ENCODE measurements around the gene RBM47. TPM values are rescaled to one million over a fixed set of nuclear protein-coding genes. Genes with fewer than 3 reads are reported as not detected.
"Not testable (repeated sequence)": the region's sequence is repeated elsewhere in the genome, so short reads cannot be mapped to it uniquely, and the experiment has no call there.

The RBM47 gene
- total and polyA plus RNA-seq, 4 experiments from 2014 or later, result 0.10 to 1.5 (median 0.87) TPM

DNA sequence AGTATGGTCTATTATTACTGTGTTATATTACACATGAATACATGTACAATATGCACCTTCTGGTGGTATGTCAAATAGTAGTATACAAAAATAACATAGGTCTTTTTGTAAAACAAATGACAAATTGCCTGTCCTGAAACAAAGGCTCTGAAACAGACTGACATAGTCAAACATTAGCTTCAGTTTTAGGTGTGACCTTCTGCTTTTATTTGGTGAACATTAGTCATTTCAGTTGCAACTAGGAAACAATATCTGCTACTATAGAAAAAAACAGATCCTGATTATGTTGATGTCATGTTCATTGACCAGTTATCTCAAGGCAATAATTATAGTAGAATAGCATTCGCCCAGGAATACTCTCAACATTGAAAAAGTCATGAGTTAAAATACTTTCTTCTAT, 171.6 kb downstream of the RBM47 start:
- intact Hi-C loops (cut with micrococcal nuclease), result no loop called here
- CTCF ChIA-PET (ENCODE audit: partially characterized antibody), result no interaction called here
- DNase-seq, result no peak
- no peaks in the 10 kb centered on the region for H3K9me3 ChIP-seq (ENCODE audit: control insufficient read depth in 1 of 2, low read length in 2 of 2)
- H3K36me3 Mint-ChIP-seq, result no peaks in the 10 kb centered on the region
- no peak overlapping the region for H3K27ac Mint-ChIP-seq
- no peaks in the 10 kb centered on the region for H3K27me3 ChIP-seq (ENCODE audit: insufficient read depth, low read length)
- no peak overlapping the region for H3K4me3 Mint-ChIP-seq
- no peaks in the 10 kb centered on the region for H3K36me3 ChIP-seq (ENCODE audit: insufficient read depth, low read length)
- H3K4me1 Mint-ChIP-seq, result no peaks in the 10 kb centered on the region
- no peaks in the 10 kb centered on the region for H3K27me3 Mint-ChIP-seq
- no peak overlapping the region for H3K27ac ChIP-seq (ENCODE audit: low read depth, low read length)
- no peaks in the 10 kb centered on the region for H3K9me3 Mint-ChIP-seq
- no peaks in the 10 kb centered on the region for H3K4me1 ChIP-seq (ENCODE audit: insufficient read depth, low read length)
- POLR2A ChIA-PET (ENCODE audit: partially characterized antibody), result no interaction called here
- no peak overlapping the region for H3K4me3 ChIP-seq (ENCODE audit: low read length in 2 of 2)

DNA sequence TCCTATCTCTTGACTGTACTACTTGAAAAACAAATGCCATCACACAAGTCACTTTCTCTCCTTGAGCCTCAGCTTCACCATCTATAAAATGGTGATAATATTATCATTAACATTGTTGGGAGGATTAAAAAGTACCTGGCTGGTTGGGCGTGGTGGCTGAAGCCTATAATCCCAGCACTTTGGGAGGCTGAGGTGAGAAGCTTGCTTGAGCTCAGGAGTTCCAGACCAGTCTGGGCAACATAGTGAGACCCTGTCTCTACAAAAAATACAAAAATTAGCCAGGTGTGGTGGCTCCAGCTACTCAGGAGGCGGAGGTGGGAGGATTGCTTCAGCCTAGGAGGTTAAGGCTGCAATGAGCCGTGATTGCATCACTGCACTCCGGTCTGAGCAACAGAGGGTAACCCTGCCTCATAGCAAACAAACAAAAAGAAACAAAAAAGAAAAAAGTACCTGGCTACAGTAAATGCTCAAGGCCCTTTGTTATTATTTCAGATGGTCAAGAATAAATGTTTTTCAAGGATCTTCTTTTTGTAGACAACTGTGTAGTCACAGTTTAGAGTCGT, 174.2 kb downstream of the RBM47 start:
- CTCF ChIA-PET (ENCODE audit: partially characterized antibody), result no interaction called here
- no peak for DNase-seq
- Mint-ChIP-seq H3K9me3 (no peaks in the 10 kb centered on the region), H3K36me3 (no peaks in the 10 kb centered on the region), H3K27me3 (no peaks in the 10 kb centered on the region), H3K4me1 (peaks cover 7 to 14% (median 11%) of the 10 kb centered on the region in 4 donors), H3K4me3 (no peak overlapping the region), H3K27ac (no peak overlapping the region)
- POLR2A ChIA-PET (ENCODE audit: partially characterized antibody), result no interaction called here
- no peaks in the 10 kb centered on the region for H3K9me3 ChIP-seq (ENCODE audit: control insufficient read depth in 1 of 2, low read length in 2 of 2)
- intact Hi-C loops (cut with micrococcal nuclease), result no loop called here
- no peaks in the 10 kb centered on the region for H3K27me3 ChIP-seq (ENCODE audit: insufficient read depth, low read length)
- H3K4me1 ChIP-seq (ENCODE audit: insufficient read depth, low read length), result peaks cover 6% of the 10 kb centered on the region
- H3K36me3 ChIP-seq (ENCODE audit: insufficient read depth, low read length), result no peaks in the 10 kb centered on the region
- no peak overlapping the region for H3K27ac ChIP-seq (ENCODE audit: low read depth, low read length)
- H3K4me3 ChIP-seq (ENCODE audit: low read length in 2 of 2), result no peak overlapping the region

DNA sequence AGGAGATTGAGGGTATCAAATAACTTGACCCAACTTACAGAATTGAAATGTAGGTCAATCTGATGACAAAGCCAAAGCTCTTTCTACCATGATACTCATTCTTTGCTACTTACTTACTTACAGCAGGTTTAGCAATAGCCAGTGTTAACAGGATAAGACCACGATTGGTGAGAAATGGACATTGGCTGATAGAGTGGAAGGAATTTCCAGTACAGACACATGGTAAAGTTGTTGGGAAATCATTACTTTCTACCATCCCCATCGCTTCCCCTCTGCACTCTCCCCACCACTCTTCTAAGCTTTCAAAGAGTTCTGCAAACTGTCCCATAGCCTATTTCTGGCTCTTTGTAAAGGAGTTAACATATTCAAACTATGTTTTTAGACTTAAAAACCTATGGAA, 174.8 kb downstream of the RBM47 start:
- Mint-ChIP-seq H3K27ac (no peak overlapping the region), H3K9me3 (no peaks in the 10 kb centered on the region), H3K4me3 (no peak overlapping the region), H3K4me1 (peaks cover 9 to 14% (median 11%) of the 10 kb centered on the region in 4 donors), H3K36me3 (no peaks in the 10 kb centered on the region), H3K27me3 (no peaks in the 10 kb centered on the region)
- Histone ChIP-seq H3K36me3 (ENCODE audit: insufficient read depth, low read length) (no peaks in the 10 kb centered on the region), H3K4me3 (ENCODE audit: low read length in 2 of 2) (no peak overlapping the region), H3K27ac (ENCODE audit: low read depth, low read length) (no peak overlapping the region), H3K9me3 (ENCODE audit: control insufficient read depth in 1 of 2, low read length in 2 of 2) (no peaks in the 10 kb centered on the region), H3K27me3 (ENCODE audit: insufficient read depth, low read length) (no peaks in the 10 kb centered on the region), H3K4me1 (ENCODE audit: insufficient read depth, low read length) (peaks cover 6% of the 10 kb centered on the region)
- intact Hi-C loops (cut with micrococcal nuclease), result no loop called here
- no peak for DNase-seq
- ChIA-PET CTCF (ENCODE audit: partially characterized antibody) (no interaction called here), POLR2A (ENCODE audit: partially characterized antibody) (no interaction called here)

DNA sequence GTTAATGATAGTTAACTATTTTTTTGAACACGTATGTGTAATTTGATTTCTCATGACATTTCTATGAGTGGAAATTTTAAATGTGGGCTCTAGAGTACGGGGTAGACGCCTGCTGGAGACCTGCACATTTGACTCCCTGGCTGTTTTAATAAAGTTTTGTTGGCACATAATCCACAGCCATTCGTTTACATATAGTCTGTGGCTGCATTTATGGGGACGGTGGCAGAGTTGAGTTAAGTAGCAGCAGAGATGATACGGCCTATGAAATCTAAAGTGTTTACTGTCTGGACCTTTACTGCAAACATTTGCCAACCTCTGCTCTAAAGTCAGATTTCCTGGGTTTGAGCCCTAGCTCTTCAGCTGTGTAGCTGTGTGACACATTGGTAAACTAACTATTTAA, 175.8 kb downstream of the RBM47 start:
- intact Hi-C loops (cut with micrococcal nuclease), result no loop called here
- Mint-ChIP-seq H3K27ac (no peak overlapping the region), H3K36me3 (no peaks in the 10 kb centered on the region), H3K9me3 (no peaks in the 10 kb centered on the region), H3K4me3 (no peak overlapping the region), H3K27me3 (no peaks in the 10 kb centered on the region), H3K4me1 (peaks cover 9 to 14% (median 12%) of the 10 kb centered on the region in 4 donors)
- Histone ChIP-seq H3K27me3 (ENCODE audit: insufficient read depth, low read length) (no peaks in the 10 kb centered on the region), H3K4me1 (ENCODE audit: insufficient read depth, low read length) (peaks cover 6% of the 10 kb centered on the region), H3K9me3 (ENCODE audit: control insufficient read depth in 1 of 2, low read length in 2 of 2) (no peaks in the 10 kb centered on the region), H3K4me3 (ENCODE audit: low read length in 2 of 2) (no peak overlapping the region), H3K36me3 (ENCODE audit: insufficient read depth, low read length) (no peaks in the 10 kb centered on the region), H3K27ac (ENCODE audit: low read depth, low read length) (no peak overlapping the region)
- POLR2A ChIA-PET (ENCODE audit: partially characterized antibody), result no interaction called here
- CTCF ChIA-PET (ENCODE audit: partially characterized antibody), result no interaction called here
- no peak for DNase-seq

DNA sequence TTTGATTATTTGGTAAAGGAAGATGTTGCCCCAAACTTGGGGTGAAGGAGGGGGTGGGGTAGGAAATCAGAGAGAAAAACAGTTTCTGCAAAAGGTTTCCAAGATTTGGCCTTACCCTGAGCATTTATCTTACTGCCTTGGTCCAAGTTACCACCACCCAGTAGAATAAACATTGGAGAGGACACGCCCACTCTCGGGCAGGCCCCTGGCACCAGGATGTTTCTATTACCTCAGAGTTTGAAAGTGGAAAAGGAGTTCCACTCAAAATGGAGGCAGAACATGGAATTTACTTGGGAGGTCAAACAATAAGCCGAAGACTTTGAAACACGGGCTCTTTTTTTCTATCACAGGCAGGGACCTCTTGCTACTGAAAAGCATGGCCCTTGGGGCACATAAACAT, 180.8 kb downstream of the RBM47 start:
- Mint-ChIP-seq H3K4me1 (peaks cover 9 to 14% (median 12%) of the 10 kb centered on the region in 4 donors), H3K27me3 (no peaks in the 10 kb centered on the region), H3K9me3 (no peaks in the 10 kb centered on the region), H3K36me3 (no peaks in the 10 kb centered on the region), H3K4me3 (no peak overlapping the region), H3K27ac (peak overlapping the region in 2 of 7 donors; percentile 68 to 74)
- no peaks in the 10 kb centered on the region for H3K9me3 ChIP-seq (ENCODE audit: control insufficient read depth in 1 of 2, low read length in 2 of 2)
- no peak for DNase-seq
- no peak overlapping the region for H3K27ac ChIP-seq (ENCODE audit: low read depth, low read length)
- POLR2A ChIA-PET (ENCODE audit: partially characterized antibody), result no interaction called here
- peaks cover 6% of the 10 kb centered on the region for H3K4me1 ChIP-seq (ENCODE audit: insufficient read depth, low read length)
- no peaks in the 10 kb centered on the region for H3K27me3 ChIP-seq (ENCODE audit: insufficient read depth, low read length)
- no peak overlapping the region for H3K4me3 ChIP-seq (ENCODE audit: low read length in 2 of 2)
- no peaks in the 10 kb centered on the region for H3K36me3 ChIP-seq (ENCODE audit: insufficient read depth, low read length)
- CTCF ChIA-PET (ENCODE audit: partially characterized antibody), result no interaction called here
- intact Hi-C loops (cut with micrococcal nuclease), result no loop called here

DNA sequence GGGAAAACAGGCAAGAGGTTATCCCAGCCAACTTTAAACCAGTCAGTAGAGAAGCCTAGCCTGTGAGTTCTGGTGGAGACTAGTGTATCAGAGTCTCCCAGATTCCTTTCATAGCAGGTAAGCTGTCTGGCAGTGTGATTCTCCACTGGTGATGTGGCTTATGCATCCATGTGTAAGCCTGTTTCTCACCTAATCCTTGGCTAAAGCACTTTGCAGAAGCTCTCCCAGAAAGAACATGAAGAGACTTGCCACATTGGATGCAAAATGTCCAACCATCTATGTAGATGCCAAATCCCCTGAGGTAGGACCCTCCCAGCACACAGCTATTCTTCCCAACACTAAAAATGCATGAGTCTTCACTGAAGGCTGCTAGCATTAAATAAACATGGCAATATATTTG, 182.8 kb downstream of the RBM47 start:
- intact Hi-C loops (cut with micrococcal nuclease), result no loop called here
- H3K36me3 Mint-ChIP-seq, result no peaks in the 10 kb centered on the region
- no peak overlapping the region for H3K4me3 Mint-ChIP-seq
- H3K9me3 ChIP-seq (ENCODE audit: control insufficient read depth in 1 of 2, low read length in 2 of 2), result no peaks in the 10 kb centered on the region
- H3K4me1 Mint-ChIP-seq, result peaks cover 2 to 5% (median 5%) of the 10 kb centered on the region in 4 donors
- ChIA-PET POLR2A (ENCODE audit: partially characterized antibody) (no interaction called here), CTCF (ENCODE audit: partially characterized antibody) (no interaction called here)
- no peak overlapping the region for H3K27ac ChIP-seq (ENCODE audit: low read depth, low read length)
- H3K36me3 ChIP-seq (ENCODE audit: insufficient read depth, low read length), result no peaks in the 10 kb centered on the region
- no peak overlapping the region for H3K27ac Mint-ChIP-seq
- H3K4me1 ChIP-seq (ENCODE audit: insufficient read depth, low read length), result no peaks in the 10 kb centered on the region
- H3K27me3 Mint-ChIP-seq, result no peaks in the 10 kb centered on the region
- H3K27me3 ChIP-seq (ENCODE audit: insufficient read depth, low read length), result no peaks in the 10 kb centered on the region
- no peak overlapping the region for H3K4me3 ChIP-seq (ENCODE audit: low read length in 2 of 2)
- no peaks in the 10 kb centered on the region for H3K9me3 Mint-ChIP-seq
- no peak for DNase-seq

DNA sequence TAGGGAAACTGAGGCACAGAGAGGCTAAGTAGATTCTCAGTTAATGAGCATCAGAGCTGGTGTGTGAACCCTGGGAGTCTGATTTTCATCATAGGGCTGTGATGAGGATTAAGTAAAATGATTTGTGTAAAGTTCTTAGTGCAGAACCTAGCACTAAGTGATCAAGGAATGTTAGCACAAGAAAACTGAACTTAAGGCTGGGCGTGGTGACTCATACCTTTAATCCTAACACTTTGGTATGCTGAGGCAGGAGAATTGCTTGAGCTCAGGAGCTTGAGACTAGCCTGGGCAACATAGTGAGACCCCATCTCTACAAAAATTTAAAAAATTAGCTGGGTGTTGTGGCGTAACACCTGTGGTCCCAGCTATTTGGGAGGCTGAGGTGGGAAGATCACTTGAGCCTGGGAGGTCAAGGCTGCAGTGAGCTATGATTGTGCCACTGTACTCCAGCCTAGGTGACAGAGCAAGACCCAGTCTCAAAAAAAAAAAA, 183.4 kb downstream of the RBM47 start:
- H3K27ac ChIP-seq (ENCODE audit: low read depth, low read length); intact Hi-C loops (cut with micrococcal nuclease); H3K36me3 ChIP-seq (ENCODE audit: insufficient read depth, low read length); H3K4me1 ChIP-seq (ENCODE audit: insufficient read depth, low read length); H3K4me3 Mint-ChIP-seq; H3K9me3 Mint-ChIP-seq; DNase-seq; H3K27me3 ChIP-seq (ENCODE audit: insufficient read depth, low read length); POLR2A ChIA-PET (ENCODE audit: partially characterized antibody); CTCF ChIA-PET (ENCODE audit: partially characterized antibody); H3K36me3 Mint-ChIP-seq; H3K4me1 Mint-ChIP-seq; H3K27me3 Mint-ChIP-seq; H3K27ac Mint-ChIP-seq; H3K4me3 ChIP-seq (ENCODE audit: low read length in 2 of 2); H3K9me3 ChIP-seq (ENCODE audit: control insufficient read depth in 1 of 2, low read length in 2 of 2): not testable (repeated sequence)

DNA sequence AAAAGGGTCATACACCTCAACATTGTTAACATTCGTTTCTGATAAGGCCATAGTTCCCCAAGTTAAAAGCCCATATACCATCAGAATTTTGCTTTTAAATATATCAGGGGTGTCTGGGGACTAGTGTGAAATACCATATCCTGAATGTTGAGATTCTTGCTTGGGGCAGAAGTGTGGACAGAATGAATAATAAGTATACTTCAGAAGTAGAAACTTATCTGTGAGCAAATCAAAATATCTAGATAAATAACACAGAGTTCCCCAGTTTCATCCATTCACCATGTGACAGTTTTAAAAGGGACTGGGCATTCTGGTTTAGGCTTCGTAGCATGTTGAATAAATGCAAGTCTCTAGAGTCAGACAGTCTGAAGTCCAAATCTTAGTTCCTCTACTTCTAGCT, 184.0 kb downstream of the RBM47 start:
- Histone ChIP-seq H3K9me3 (ENCODE audit: control insufficient read depth in 1 of 2, low read length in 2 of 2) (no peaks in the 10 kb centered on the region), H3K27ac (ENCODE audit: low read depth, low read length) (no peak overlapping the region), H3K4me1 (ENCODE audit: insufficient read depth, low read length) (no peaks in the 10 kb centered on the region), H3K27me3 (ENCODE audit: insufficient read depth, low read length) (no peaks in the 10 kb centered on the region), H3K36me3 (ENCODE audit: insufficient read depth, low read length) (no peaks in the 10 kb centered on the region), H3K4me3 (ENCODE audit: low read length in 2 of 2) (no peak overlapping the region)
- Mint-ChIP-seq H3K4me3 (no peak overlapping the region), H3K36me3 (no peaks in the 10 kb centered on the region), H3K4me1 (peaks cover 0 to 3% (median 0%) of the 10 kb centered on the region in 4 donors), H3K27ac (no peak overlapping the region), H3K27me3 (no peaks in the 10 kb centered on the region), H3K9me3 (no peaks in the 10 kb centered on the region)
- no peak for DNase-seq
- CTCF ChIA-PET (ENCODE audit: partially characterized antibody), result no interaction called here
- POLR2A ChIA-PET (ENCODE audit: partially characterized antibody), result no interaction called here
- intact Hi-C loops (cut with micrococcal nuclease), result no loop called here
